Limb (tissue), 2 donors: ENCODE results near the gene HHIPL1.

Source experiments
- DNase-seq, 2 donors: peaks; one replicate each; pipeline ENCODE4 v3.0.0-alpha.2; 2016; ENCODE audit errors: extremely low spot score in 2 of 2

Gene HHIPL1

DNA sequence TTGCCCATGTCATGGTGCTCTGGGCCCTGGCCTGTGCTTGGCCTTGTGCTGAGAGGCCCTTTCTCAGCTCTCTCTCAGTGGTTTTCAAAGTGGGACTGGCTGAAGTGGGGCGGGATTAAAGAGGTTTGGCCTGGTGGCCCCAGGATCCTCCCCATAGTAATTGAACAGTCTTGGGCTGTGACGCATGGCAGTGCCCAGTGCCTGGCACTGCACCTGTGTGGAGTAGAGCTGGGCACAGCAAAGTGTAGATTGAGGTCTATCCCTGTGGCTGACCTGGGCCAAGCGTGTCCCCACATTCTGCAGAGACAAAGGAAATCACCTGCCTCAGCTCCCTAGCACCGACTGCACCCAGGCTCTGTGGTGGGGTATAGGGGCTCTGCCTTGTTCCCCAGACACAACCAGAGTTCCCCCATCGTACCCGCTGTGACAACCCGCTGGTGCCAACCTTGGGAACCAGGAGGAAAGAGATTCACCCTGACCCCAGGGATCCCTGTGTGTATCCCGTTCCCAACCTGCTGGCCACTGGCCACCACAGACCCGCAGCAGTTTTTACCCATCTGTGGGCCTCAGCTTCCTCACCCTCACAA is 29.2 kb downstream of the HHIPL1 start:
- DNase-seq: no peak

DNA sequence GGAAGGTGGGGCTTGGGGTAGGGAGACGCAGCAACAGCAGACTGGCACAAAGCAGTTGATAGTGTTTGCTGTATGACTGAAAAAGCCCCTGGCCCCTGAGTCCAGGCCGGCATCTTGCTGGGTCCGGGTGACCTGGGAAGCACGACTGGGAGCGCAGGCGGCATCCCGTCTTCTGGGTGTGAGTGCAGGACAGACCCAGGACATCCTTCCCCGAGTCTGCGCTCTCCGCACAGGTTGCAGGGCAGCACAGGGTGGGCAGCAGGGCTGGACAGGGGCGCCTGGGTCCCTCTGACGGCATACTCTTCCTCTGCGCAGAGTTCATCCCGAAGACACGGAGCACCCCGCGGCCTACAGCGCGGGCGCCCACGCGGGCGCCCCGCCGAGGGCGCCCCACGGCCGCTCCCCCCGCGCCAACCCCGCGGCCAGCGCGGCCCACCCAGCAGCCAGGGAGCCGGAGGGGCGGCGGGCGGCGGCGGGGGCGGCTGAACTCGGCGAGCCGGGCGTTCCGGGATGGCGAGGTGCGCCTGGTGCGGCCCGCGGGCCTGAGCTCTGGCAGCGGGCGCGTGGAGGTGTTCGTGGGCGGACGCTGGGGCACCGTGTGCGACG is 29.9 kb downstream of the HHIPL1 start:
- no peak for DNase-seq

- DNase-seq: no peak
These were observed 30.5 kb downstream of the HHIPL1 start for GRCh38 chr14:99675382-99675835.

GRCh38 chr14:99675951-99676350 is 31.0 kb downstream of the HHIPL1 start:
- no peak for DNase-seq

- peak in 1 of 2 donors; percentile 15 for DNase-seq
These were observed 31.7 kb downstream of the HHIPL1 start for GRCh38 chr14:99676657-99677056.

- peak in 1 of 2 donors; percentile 19 for DNase-seq
These were observed 32.6 kb downstream of the HHIPL1 start for GRCh38 chr14:99677231-99678140.

GRCh38 chr14:99678198-99678597 is 33.3 kb downstream of the HHIPL1 start:
- DNase-seq: no peak

DNA sequence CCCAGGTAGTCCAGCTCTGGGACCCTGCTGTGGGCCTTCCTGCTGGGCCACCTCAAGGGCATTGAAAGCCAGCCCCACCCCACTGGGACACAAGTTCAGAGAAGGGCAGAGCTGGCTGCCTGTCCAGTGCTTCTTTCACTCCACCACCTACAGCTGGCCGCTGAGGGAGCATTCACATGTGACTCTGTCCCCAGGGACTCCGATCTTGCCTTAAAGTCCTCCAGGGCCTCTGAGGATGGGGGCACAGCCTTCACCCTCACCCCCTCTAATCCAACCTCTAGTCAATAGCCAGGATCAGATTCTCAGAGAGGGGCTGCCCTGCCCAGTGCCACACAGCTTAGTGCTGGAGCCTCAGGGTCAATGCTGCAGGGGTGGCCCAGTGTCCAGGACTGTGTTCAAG is 34.2 kb downstream of the HHIPL1 start:
- DNase-seq: no peak

GRCh38 chr14:99679543-99679942 is 34.6 kb downstream of the HHIPL1 start:
- DNase-seq: peak in 1 of 2 donors; percentile 17

DNA sequence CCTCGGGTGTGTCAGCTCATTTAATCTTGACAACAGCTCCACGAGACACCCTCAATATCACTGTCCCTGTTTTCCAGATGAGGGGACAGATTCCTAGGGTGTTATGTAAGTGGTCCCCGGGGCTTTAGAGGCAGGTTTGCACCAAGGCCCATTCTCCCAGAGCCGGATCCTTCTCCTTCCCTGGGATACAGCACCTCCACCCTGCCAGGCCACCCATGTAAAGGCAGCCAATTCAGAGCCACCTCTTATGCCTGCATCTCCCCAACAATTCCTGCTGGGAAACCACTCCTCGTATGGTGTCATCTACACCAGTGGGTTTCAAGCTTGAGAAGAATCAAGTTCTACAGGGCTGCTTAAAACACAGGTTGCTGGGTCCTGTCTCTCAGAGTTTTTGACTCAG is 35.1 kb downstream of the HHIPL1 start:
- peak in 1 of 2 donors; percentile 21 for DNase-seq

- DNase-seq: peak in 1 of 2 donors; percentile 21
These were observed 36.3 kb downstream of the HHIPL1 start for GRCh38 chr14:99681101-99681831.

DNA sequence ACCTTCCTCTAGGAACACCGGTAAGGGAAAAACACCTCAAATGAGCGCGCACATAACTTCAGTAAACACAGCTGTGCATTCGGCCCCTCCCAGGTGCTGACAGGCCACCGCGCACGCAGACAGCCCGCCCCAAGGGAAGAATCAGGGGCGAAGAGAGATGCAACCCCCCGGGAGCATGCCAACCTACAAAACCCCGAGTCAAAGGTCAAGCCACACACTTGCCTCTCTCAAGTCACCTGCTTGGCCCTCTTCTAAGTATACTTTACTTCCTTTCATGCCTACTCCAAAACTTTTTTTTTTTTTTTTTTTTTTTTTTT is 36.9 kb downstream of the HHIPL1 start:
- DNase-seq: peak in 1 of 2 donors; percentile 28

GRCh38 chr14:99682809-99683618 is 38.1 kb downstream of the HHIPL1 start:
- peak; percentile 65 to 91 for DNase-seq

DNA sequence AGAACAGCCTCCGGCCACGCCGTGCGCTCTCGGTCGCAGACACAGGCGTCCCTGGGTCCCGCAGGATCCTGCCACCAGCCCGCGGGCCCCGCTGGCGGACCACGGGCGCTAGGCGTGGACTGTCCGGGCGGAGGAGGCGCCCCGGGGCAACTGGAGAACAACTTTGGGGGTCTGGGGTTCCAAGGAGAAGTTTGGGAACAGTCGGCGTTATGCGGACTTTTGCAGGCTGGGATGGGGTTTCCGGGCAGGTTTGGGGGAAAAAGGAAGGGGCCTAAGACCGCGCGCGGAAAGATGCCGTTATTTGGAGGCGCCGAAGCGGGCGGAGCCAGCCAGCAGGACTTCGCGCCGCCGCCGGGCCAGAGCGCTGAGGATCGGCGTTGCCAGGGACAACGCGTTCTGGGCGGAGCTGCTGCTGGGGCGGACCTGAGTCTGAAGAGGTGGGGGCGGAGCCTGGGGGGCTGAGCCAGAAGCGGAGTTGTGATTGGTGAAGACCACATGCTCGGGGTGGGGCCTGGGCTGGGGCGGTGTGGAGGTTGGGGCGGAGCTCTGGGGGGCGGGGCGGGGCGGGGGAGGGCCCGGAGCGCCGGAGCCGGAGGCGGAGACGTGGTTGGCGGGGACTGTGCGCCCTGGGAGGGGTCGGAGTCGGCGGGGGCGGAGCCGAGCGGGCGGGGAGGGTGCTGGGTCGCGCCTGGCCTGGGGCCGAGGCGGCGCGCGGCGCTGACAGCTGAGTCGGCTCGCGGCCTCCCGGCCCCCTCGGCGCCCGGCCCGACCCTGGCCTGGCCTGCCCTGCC is 38.9 kb downstream of the HHIPL1 start, which contains the start of gene CYP46A1:
Gene CYP46A1, plus strand, starts transcription at position 680 of the 791 bp plus-strand sequence. CDS start 120 bp downstream, outside the sequence.
- DNase-seq: peak; percentile 99 to 100

GRCh38 chr14:99684410-99684934 is 39.5 kb downstream of the HHIPL1 start:
- DNase-seq: no peak

- peak in 1 of 2 donors; percentile 31 for DNase-seq
These were observed 40.2 kb downstream of the HHIPL1 start for GRCh38 chr14:99685151-99685591.

- DNase-seq: peak in 1 of 2 donors; percentile 15
These were observed 40.7 kb downstream of the HHIPL1 start for GRCh38 chr14:99685596-99685995.

- peak in 1 of 2 donors; percentile 20 for DNase-seq
These were observed 41.8 kb downstream of the HHIPL1 start for GRCh38 chr14:99686557-99687283.
